NCI-H2107 treated with DMSO at 0.1 percent for 48 hours (cell line): Measurements from ENCODE around the gene PFN1.

Source experiments
- DNase-seq: peaks from one replicate; lab custom pipeline; 2025; ENCODE audit not compliant: unreplicated experiment; lab: John Stamatoyannopoulos, UW

The PFN1 gene

GRCh38 chr17:4967539-4968485 lies 19.5 kb upstream of the PFN1 start, which contains the start of gene SPAG7:
SPAG7 (minus strand) TSS chr17:4967817; CDS start chr17:4967804, 13 bp downstream.
- DNase-seq: peak; percentile 72

- DNase-seq: peak; percentile 97
These were observed 18.7 kb upstream of the PFN1 start for GRCh38 chr17:4966844-4967538.

- DNase-seq: no peak
These were observed 17.1 kb upstream of the PFN1 start for GRCh38 chr17:4965311-4965986.

GRCh38 chr17:4960279-4960922 lies 12.1 kb upstream of the PFN1 start:
- no peak for DNase-seq

- no peak for DNase-seq
These were observed 11.1 kb upstream of the PFN1 start for GRCh38 chr17:4959261-4959965.

- peak; percentile 7 for DNase-seq
These were observed 9.8 kb upstream of the PFN1 start for GRCh38 chr17:4958102-4958501.

GRCh38 chr17:4956493-4957061 lies 8.2 kb upstream of the PFN1 start:
- DNase-seq: no peak

- no peak for DNase-seq
These were observed 6.8 kb upstream of the PFN1 start for GRCh38 chr17:4955091-4955490.

GRCh38 chr17:4953451-4953961 lies 5.2 kb upstream of the PFN1 start:
- DNase-seq: no peak

- no peak for DNase-seq
These were observed 3.2 kb upstream of the PFN1 start for GRCh38 chr17:4951486-4951885.

GRCh38 chr17:4950746-4951204 lies 2.4 kb upstream of the PFN1 start, which contains the start of gene ENO3:
ENO3 (plus strand) TSS chr17:4951119; CDS start chr17:4951830, 711 bp downstream.
- no peak for DNase-seq

GRCh38 chr17:4950075-4950745 lies 1.9 kb upstream of the PFN1 start:
- no peak for DNase-seq

GRCh38 chr17:4949321-4950074 lies 1.2 kb upstream of the PFN1 start:
- no peak for DNase-seq

GRCh38 chr17:4948931-4949320 lies 596 bp upstream of the PFN1 start:
- no peak for DNase-seq

- no peak for DNase-seq
These were observed 742 bp downstream of the PFN1 start for GRCh38 chr17:4947411-4948165.

- DNase-seq: no peak
These were observed 1.3 kb downstream of the PFN1 start for GRCh38 chr17:4947010-4947410.

GRCh38 chr17:4946312-4946976 lies 1.9 kb downstream of the PFN1 start:
- DNase-seq: no peak
